Activated CD8-positive, alpha-beta T cell treated with anti-CD3 and anti-CD28 coated beads for 36 hours (primary cell): ENCODE results near the gene POPDC3. TPM values are rescaled to one million over a fixed set of nuclear protein-coding genes. Genes with fewer than 3 reads are reported as not detected.

ENCODE experiments used
- ATAC-seq: fragments of 200-7000 bp; cut with Tn5 transposase; one replicate; pipeline ENCODE4 v1.10.0; 2021; ENCODE audit warnings: mild to moderate bottlenecking, moderate library complexity
- CTCF ChIA-PET: fragments of 350-600 bp; sonication (Branson Sonifier 250); formaldehyde crosslinking; loops from one replicate; lab custom pipeline; 2021; ENCODE audit warnings: antibody characterized with exemption; lab: Charles Lee
- POLR2A ChIA-PET: fragments of 350-600 bp; sonication (Branson Sonifier 250); formaldehyde crosslinking; loops from one replicate; lab custom pipeline; 2021; ENCODE audit warnings: antibody characterized with exemption; lab: Charles Lee
- DNase-seq: peaks from one replicate; pipeline ENCODE4 v3.0.0-alpha.2; 2020
- H3K27ac Mint-ChIP-seq: one replicate; pipeline ENCODE4 v1.8.0; 2021; ENCODE audit warnings: mild to moderate bottlenecking, mixed read lengths
- H3K27me3 Mint-ChIP-seq: one replicate; pipeline ENCODE4 v1.8.0; 2021; ENCODE audit warnings: mixed read lengths
- H3K36me3 Mint-ChIP-seq: one replicate; pipeline ENCODE4 v1.8.0; 2021; ENCODE audit warnings: low read depth, mixed read lengths
- H3K4me1 Mint-ChIP-seq: one replicate; pipeline ENCODE4 v1.8.0; 2021; ENCODE audit warnings: low read depth, mixed read lengths
- H3K4me3 Mint-ChIP-seq: one replicate; pipeline ENCODE4 v1.8.0; 2021; ENCODE audit warnings: mild to moderate bottlenecking, moderate library complexity, mixed read lengths
- H3K9me3 Mint-ChIP-seq: one replicate; pipeline ENCODE4 v1.8.0; 2021; ENCODE audit warnings: mixed read lengths
- CTCF ChIP-seq: fragments of 200-600 bp; IDR thresholded peaks from one replicate; pipeline ENCODE4 v1.8.0; 2022; ENCODE audit warnings: antibody characterized with exemption, mild to moderate bottlenecking
- intact Hi-C: fragments of 100-400 bp; cut with micrococcal nuclease; formaldehyde crosslinking; loops from one replicate; pipeline ENCODE4 v1.10.0; 2022
- total RNA-seq, 2 experiments: library from RNA; stranded (reverse); gene quantifications; one replicate each; pipeline ENCODE4 v1.2.3, GENCODE V29; 2021

POPDC3 gene
- total RNA-seq, 2 experiments from 2014 or later, result not detected

GRCh38 chr6:105204331-105204730, 24.5 kb upstream of the POPDC3 start:
- CTCF ChIA-PET, result no interaction called here
- Mint-ChIP-seq H3K27ac (no peak overlapping the region), H3K27me3 (peaks cover 5% of the 10 kb centered on the region), H3K4me3 (no peak overlapping the region), H3K4me1 (no peaks in the 10 kb centered on the region), H3K9me3 (no peaks in the 10 kb centered on the region), H3K36me3 (no peaks in the 10 kb centered on the region)
- DNase-seq (no peak), ATAC-seq (no peak)
- no peak for TF ChIP-seq CTCF
- POLR2A ChIA-PET, result no interaction called here
- intact Hi-C loops, result no loop called here

- TF ChIP-seq CTCF, result no peak
- Mint-ChIP-seq H3K27me3 (peaks cover 8% of the 10 kb centered on the region), H3K4me1 (no peaks in the 10 kb centered on the region), H3K4me3 (no peak overlapping the region), H3K27ac (no peak overlapping the region), H3K9me3 (no peaks in the 10 kb centered on the region), H3K36me3 (no peaks in the 10 kb centered on the region)
- DNase-seq, result no peak
- ATAC-seq, result no peak
- CTCF ChIA-PET, result no interaction called here
- POLR2A ChIA-PET, result no interaction called here
- intact Hi-C loops, result no loop called here
Measured at GRCh38 chr6:105202486-105202885, 22.7 kb upstream of the POPDC3 start.

- Mint-ChIP-seq H3K4me3 (no peak overlapping the region), H3K9me3 (no peaks in the 10 kb centered on the region), H3K4me1 (no peaks in the 10 kb centered on the region), H3K27ac (no peak overlapping the region), H3K27me3 (peaks cover 6% of the 10 kb centered on the region), H3K36me3 (no peaks in the 10 kb centered on the region)
- CTCF ChIA-PET, result no interaction called here
- DNase-seq (no peak), ATAC-seq (no peak)
- no peak for TF ChIP-seq CTCF
- intact Hi-C loops, result no loop called here
- POLR2A ChIA-PET, result no interaction called here
Measured at GRCh38 chr6:105200133-105200730, 20.4 kb upstream of the POPDC3 start.

GRCh38 chr6:105199711-105200110, 19.9 kb upstream of the POPDC3 start:
- H3K27ac Mint-ChIP-seq, result no peak overlapping the region
- H3K36me3 Mint-ChIP-seq, result no peaks in the 10 kb centered on the region
- no peak for DNase-seq
- POLR2A ChIA-PET, result no interaction called here
- intact Hi-C loops, result no loop called here
- H3K9me3 Mint-ChIP-seq, result no peaks in the 10 kb centered on the region
- H3K27me3 Mint-ChIP-seq, result peaks cover 7% of the 10 kb centered on the region
- no peak for ATAC-seq
- no peak overlapping the region for H3K4me3 Mint-ChIP-seq
- no peaks in the 10 kb centered on the region for H3K4me1 Mint-ChIP-seq
- CTCF ChIA-PET, result no interaction called here
- TF ChIP-seq CTCF, result no peak

- H3K36me3 Mint-ChIP-seq, result no peaks in the 10 kb centered on the region
- ChIA-PET CTCF (no interaction called here), POLR2A (no interaction called here)
- DNase-seq (no peak), ATAC-seq (no peak)
- no peaks in the 10 kb centered on the region for H3K9me3 Mint-ChIP-seq
- TF ChIP-seq CTCF, result no peak
- H3K4me1 Mint-ChIP-seq, result no peaks in the 10 kb centered on the region
- no peak overlapping the region for H3K27ac Mint-ChIP-seq
- intact Hi-C loops, result no loop called here
- H3K4me3 Mint-ChIP-seq, result no peak overlapping the region
- peaks cover 9% of the 10 kb centered on the region for H3K27me3 Mint-ChIP-seq
Measured at GRCh38 chr6:105196076-105196475, 16.3 kb upstream of the POPDC3 start.
